Measurements from ENCODE around the gene REXO1. TPM values are rescaled to one million over a fixed set of nuclear protein-coding genes. Genes with fewer than 3 reads are reported as not detected.
"Not testable (repeated sequence)": the region's sequence is repeated elsewhere in the genome, so short reads cannot be mapped to it uniquely, and the experiment has no call there.

Gene REXO1
- total RNA-seq, 6 donors from 2014 or later = 17.0 to 106 (median 38.8) TPM

DNA sequence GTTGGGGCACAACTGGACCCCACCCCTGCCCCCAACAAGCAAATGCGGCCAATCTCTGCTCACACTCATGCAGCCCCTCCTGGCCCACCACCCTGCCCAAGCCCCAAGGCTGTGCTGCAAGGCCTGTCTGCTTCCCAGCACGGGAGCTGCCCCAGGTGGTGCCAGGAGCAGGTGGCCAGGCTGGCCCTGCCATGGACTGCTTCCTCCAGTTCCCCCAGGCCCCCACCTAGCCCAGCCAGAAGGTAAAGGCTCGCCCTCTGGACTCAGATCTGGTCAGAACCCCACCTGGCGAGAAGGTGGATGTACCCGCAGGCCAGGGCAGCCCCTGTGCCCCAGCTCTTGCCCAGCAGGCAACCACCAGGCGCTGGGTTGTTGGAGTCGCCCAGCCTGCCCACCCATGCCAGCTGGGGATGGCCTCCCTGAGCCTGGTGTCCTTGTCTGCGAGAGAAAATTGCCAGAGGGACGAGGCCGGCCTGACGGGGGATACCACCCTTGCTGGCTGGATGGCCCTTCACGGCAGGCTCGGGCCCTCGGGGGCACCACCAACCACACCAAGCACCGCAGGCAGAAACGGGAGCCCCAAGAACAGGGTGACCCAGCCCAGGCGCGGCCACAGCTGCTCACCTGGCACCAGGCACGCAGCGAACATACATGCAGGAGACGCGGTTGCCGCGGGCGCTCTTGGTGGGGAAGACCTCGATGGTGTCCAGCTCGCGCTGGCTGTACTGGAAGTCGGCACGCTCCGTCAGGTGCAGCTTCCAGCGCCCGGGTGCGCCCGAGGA, 32.5 kb upstream of the REXO1 start:
- Histone ChIP-seq H3K27ac (peak overlapping the region; percentile 47 to 93 (median 69)), H3K4me3 (peak overlapping the region in 3 of 4 donors; percentile 71 to 99 (median 96)), H3K27me3 (no peaks in the 10 kb centered on the region), H3K4me1 (peaks cover 42 to 64% (median 51%) of the 10 kb centered on the region in 4 donors), H3K9me3 (no peaks in the 10 kb centered on the region), H3K36me3 (peaks cover 0 to 19% (median 5%) of the 10 kb centered on the region in 4 donors)
- TF ChIP-seq CTCF (IDR thresholded peaks at IDR 0.05) = no peak
- no peak for TF ChIP-seq POLR2A (IDR thresholded peaks at IDR 0.05)
- TF ChIP-seq EP300 (IDR thresholded peaks at IDR 0.05) = no peak
- TF ChIP-seq POLR2AphosphoS5 (IDR thresholded peaks at IDR 0.05) = no peak
- DNase-seq (peak in 1 of 2 donors; percentile 86), ATAC-seq (ENCODE audit: low FRiP score in 2 of 2) (no peak)
- WGBS, 2 donors = 71% methylated on average over 13 of the region's 35 CpGs; no CpG with 5 or more reads in 1 of the 2 donors

- not testable (repeated sequence) for DNase-seq; H3K9me3 ChIP-seq; ATAC-seq (ENCODE audit: low FRiP score in 2 of 2); H3K27me3 ChIP-seq
- Histone ChIP-seq H3K27ac (peak overlapping the region in 3 of 4 donors; percentile 47 to 93 (median 79)), H3K4me3 (peak overlapping the region in 1 of 4 donors; percentile 96), H3K36me3 (peaks cover 0 to 19% (median 5%) of the 10 kb centered on the region in 4 donors), H3K4me1 (peaks cover 46 to 64% (median 50%) of the 10 kb centered on the region in 4 donors)
- 86 to 90% methylated on average over 15 to 17 of the region's 17 CpGs for WGBS, 2 donors
These were observed 31.7 kb upstream of the REXO1 start for GRCh38 chr19:1879982-1880381.

- not testable (repeated sequence) for H3K27me3 ChIP-seq; H3K4me3 ChIP-seq; H3K9me3 ChIP-seq; ATAC-seq (ENCODE audit: low FRiP score in 2 of 2); H3K27ac ChIP-seq; DNase-seq
- WGBS, 2 donors = 89 to 100% methylated on average over 1 to 5 of the region's 8 CpGs
- H3K4me1 ChIP-seq = peaks cover 48 to 65% (median 54%) of the 10 kb centered on the region in 4 donors
- H3K36me3 ChIP-seq = peaks cover 0 to 19% (median 5%) of the 10 kb centered on the region in 4 donors
These were observed 30.3 kb upstream of the REXO1 start for GRCh38 chr19:1878583-1878982.

- peaks cover 48 to 65% (median 55%) of the 10 kb centered on the region in 4 donors for H3K4me1 ChIP-seq
- ATAC-seq (ENCODE audit: low FRiP score in 2 of 2) = not testable (repeated sequence)
- peak in 1 of 2 donors; percentile 80 for DNase-seq
These were observed 29.0 kb upstream of the REXO1 start for GRCh38 chr19:1877280-1877660.

GRCh38 chr19:1876496-1877279, 28.4 kb upstream of the REXO1 start:
- ATAC-seq (ENCODE audit: low FRiP score in 2 of 2) = peak; percentile 40 to 44
- 37 to 53% methylated on average over 29 of the region's 53 CpGs for WGBS, 2 donors
- peak in 1 of 2 donors; percentile 82 for DNase-seq

More at GRCh38 chr19:1877280-1877660, 29.0 kb upstream of the REXO1 start:
- Histone ChIP-seq H3K36me3 (peaks cover 0 to 23% (median 5%) of the 10 kb centered on the region in 4 donors), H3K4me3 (peak overlapping the region in 1 of 4 donors; percentile 75)
- not testable (repeated sequence) for H3K27ac ChIP-seq, H3K9me3 ChIP-seq, H3K27me3 ChIP-seq
- no CpG with 5 or more reads among the region's 47 CpGs for WGBS, 2 donors

GRCh38 chr19:1875646-1876495, 27.6 kb upstream of the REXO1 start:
- peak; percentile 96 to 97 for DNase-seq
- H3K27ac ChIP-seq = peak overlapping the region; percentile 90 to 98 (median 96)
- TF ChIP-seq POLR2AphosphoS5 (IDR thresholded peaks at IDR 0.05) (peak; percentile 98 to 99), EP300 (IDR thresholded peaks at IDR 0.05) (peak in 2 of 4 donors; percentile 51 to 87), CTCF (IDR thresholded peaks at IDR 0.05) (peak in 4 of 6 experiments; percentile 1 to 39 (median 8)), POLR2A (IDR thresholded peaks at IDR 0.05) (peak in 3 of 4 donors; percentile 77 to 97 (median 93))
- peak; percentile 95 to 99 for ATAC-seq (ENCODE audit: low FRiP score in 2 of 2)
- H3K4me1 ChIP-seq = peaks cover 52 to 65% (median 58%) of the 10 kb centered on the region in 4 donors
- H3K4me3 ChIP-seq = peak overlapping the region; percentile 73 to 99 (median 86)
- no peaks in the 10 kb centered on the region for H3K27me3 ChIP-seq
- H3K9me3 ChIP-seq = no peaks in the 10 kb centered on the region
- WGBS, 2 donors = 0 to 1% methylated on average over 20 to 32 of the region's 87 CpGs
- peaks cover 0 to 30% (median 9%) of the 10 kb centered on the region in 4 donors for H3K36me3 ChIP-seq

More at GRCh38 chr19:1876496-1877279, 28.4 kb upstream of the REXO1 start:
- not testable (repeated sequence) for H3K9me3 ChIP-seq, H3K27me3 ChIP-seq
- peak overlapping the region; percentile 73 to 99 (median 86) for H3K4me3 ChIP-seq
- H3K36me3 ChIP-seq = peaks cover 0 to 24% (median 6%) of the 10 kb centered on the region in 4 donors
- H3K27ac ChIP-seq = peak overlapping the region; percentile 90 to 98 (median 96)
- peaks cover 48 to 65% (median 57%) of the 10 kb centered on the region in 4 donors for H3K4me1 ChIP-seq

GRCh38 chr19:1875265-1875645, 27.0 kb upstream of the REXO1 start:
- not testable (repeated sequence) for H3K27me3 ChIP-seq; DNase-seq; ATAC-seq (ENCODE audit: low FRiP score in 2 of 2); H3K9me3 ChIP-seq
- Histone ChIP-seq H3K4me1 (peaks cover 46 to 59% (median 52%) of the 10 kb centered on the region in 4 donors), H3K27ac (peak overlapping the region; percentile 90 to 98 (median 96)), H3K36me3 (peaks cover 0 to 23% (median 6%) of the 10 kb centered on the region in 4 donors), H3K4me3 (peak overlapping the region; percentile 73 to 99 (median 86))
- 0 to 1% methylated on average over 9 to 11 of the region's 11 CpGs for WGBS, 2 donors
